Stimulated activated CD8-positive, alpha-beta memory T cell treated with anti-CD3 and anti-CD28 coated beads, Interleukin-4, amount 100 ng/mL, for 1 hour (primary cell): Measurements from ENCODE around the gene TAF8.

Experiments used
- DNase-seq, 2 donors: peaks; one replicate each; pipeline ENCODE4 v3.0.0-alpha.2; 2020; ENCODE audit warnings: low read depth in 2 of 2, low spot score in 1 of 2

Gene TAF8

DNA sequence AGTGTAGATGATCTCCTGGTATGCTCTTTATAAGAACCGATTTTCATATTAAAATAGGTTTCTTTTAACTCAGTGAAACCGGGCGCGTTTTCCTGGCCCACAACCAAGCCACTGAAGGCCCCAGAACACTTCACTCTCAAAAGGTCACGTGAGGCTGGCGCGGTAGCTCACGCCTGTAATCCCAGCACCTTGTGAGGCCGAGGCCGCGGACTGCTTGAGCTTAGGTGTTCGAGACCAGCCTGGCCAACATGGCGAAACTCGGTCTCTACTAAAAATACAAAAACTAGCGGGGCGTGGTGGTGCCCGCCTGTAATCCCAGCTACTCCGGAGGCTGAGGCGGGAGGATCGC, 402 bp upstream of the TAF8 start:
- DNase-seq: no peak

DNA sequence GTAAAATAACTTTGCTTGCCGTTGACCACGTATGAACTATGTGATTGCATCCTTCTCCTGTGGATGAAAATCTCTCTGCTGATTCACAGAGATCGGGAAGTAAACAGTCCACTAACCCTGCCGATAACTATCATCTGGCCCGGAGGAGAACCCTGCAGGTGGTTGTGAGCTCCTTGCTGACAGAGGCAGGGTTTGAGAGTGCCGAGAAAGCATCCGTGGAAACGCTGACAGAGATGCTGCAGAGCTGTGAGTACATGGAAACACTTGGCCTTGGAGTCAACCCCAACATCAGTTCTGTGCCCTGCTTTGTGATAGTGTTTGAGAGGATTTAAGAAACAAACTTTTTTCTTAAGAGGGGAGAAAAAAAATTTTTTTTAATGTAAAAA, 937 bp downstream of the TAF8 start:
- DNase-seq: no peak

DNA sequence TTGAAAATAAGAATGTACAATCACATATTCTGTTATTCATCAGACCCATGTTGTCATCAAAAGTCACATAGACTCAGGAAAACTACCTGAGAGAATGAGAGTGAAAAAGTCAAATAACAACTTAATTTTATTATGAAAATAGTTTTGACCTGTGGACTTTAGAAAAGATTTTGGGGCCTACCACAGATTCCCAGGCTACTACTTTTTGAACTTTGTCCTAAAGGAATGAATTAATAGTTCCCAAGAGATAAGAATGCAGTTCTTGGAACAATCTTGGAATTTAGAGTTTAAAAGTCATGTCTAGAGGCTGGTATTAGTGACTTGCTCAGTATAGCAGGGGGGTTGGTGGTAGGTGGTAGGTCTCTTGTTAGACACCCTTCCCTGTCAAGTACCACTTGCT, 3.3 kb downstream of the TAF8 start:
- no peak for DNase-seq

DNA sequence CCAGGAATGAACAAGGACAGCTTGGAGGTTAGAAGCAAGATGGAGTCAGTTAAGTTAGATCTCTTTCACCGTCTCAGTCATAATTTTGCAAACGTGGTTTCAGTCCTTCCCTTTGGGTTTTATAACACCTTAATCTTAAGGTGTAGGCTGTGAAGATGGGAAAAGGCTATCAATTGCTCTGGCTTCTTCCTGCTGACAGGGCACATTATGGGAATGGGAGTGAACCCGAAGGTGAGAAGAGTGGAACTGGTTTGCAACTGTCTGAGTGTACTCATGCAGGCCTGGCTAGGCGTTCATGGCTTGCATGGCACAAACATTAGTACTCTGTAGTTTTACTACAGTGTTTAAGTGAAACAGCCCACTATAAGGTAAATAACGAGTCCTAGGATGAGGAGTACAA, 9.4 kb downstream of the TAF8 start:
- no peak for DNase-seq

DNA sequence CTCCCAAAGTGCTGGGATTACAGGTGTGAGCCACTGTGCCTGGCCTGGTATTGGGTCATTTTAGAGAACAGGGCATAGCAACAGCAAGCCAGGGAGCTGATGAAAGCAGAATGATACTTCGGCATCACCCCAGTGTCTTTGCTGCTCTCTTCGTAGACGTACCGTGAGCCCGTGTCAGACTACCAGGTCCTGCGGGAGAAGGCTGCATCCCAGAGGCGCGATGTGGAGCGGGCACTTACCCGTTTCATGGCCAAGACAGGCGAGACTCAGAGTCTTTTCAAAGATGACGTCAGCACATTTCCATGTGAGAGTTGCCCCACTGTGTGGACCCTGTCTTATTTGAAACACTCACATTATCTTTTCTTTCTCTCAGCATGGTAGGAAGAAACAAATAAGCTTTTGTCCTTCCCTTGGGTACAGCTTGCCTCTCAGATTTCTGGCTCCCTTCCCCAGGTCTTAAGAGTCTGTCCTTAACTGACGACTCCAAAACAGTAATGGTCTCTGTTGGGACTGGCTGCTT, 15.9 kb downstream of the TAF8 start:
- DNase-seq: no peak

DNA sequence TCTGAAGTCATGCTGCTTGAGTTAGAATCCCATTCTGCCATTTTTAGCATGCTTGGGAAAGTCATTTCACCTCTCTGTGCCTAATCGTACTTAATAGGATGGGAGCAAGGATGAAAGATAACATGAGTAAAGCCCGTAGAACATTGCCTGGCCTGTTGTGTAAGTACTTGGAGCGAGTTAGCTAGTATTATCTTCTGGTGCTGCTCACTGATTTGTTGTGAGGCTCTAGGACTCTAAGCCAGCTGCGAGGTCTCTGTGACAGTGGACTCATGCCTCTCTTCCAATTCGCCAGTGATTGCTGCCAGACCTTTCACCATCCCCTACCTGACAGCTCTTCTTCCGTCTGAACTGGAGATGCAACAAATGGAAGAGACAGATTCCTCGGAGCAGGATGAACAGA, 17.8 kb downstream of the TAF8 start:
- no peak for DNase-seq

DNA sequence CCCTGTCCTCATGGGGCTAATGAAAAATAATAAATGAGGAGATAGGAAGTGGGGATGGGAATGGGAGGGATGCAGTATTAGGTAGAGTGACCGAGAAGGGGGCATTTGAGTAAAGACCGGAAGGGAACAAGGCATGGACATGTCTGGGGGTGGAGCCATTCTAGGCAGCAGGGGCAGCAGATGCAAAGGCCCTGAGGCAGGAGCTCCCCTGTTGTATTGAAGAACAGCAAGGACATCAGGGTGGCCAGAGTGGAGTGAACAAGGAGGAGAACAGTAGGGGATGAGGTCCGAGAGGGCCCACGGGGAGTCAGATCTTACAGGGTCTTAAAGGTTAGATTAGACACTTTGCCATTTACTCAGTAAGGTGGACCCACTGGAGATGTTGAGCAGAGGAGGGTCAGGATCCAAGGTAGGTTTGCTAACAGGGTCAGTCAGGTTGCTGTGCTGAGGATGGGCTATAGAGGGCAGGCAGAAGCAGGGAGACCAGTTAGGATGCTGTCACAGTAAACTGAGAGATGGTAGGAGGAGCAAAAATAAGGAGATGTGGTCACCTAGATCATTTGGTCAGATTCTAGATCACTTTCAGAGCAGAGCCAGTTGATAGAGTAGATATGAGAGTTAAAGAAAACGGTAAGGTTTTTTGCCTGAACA, 18.7 kb downstream of the TAF8 start:
- no peak for DNase-seq

DNA sequence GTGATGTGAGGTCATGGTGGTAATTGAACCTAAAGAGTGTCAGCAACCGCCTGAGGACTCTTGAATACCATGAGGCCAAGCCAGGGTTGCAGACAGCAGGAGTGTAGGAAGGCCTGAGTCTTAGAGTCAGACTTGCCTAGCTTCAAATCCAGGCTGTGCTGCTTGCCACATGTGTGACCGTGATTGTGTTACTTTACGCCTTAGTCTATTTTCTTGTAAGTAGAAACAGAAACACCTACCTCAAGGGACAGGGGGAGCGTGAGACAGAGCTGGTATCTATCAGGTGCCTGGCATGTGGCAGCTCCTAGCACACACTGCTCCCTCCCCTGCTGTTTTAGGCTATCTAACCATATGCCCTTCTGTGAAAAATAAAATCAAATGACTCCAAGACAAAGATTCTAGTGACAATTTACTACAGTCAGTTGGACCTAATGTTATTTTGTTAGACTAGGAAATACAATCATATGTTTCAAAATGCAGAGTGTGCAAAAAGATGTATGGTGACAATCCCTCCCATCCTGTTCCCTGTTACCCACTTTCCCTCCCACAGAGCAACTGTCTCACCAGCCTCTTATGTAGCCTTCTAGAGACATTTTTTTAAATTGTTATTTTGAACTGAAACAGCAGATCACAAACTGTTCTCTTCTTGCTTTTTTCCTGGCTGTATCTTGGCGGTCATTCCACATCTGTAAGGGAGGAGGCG, 21.7 kb downstream of the TAF8 start:
- no peak for DNase-seq

DNA sequence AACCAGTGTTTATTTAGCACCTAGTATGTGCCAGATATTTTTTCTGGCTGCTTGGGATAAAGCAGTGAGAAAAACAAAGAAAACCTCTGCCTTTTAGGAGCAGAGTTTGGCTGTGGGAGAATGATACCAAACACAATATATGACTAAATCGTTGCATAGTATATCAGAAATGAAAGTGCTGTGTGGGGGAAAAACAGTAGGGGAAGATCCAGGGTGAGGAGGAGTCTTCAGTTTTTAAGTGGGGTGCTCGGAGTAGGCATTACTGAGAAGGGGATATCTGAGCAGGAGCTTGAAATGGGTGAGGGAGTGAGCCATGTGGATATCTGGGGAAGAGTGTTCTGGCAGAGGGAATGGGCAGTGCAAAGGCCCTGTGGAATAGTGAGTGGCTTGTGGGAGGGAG, 23.0 kb downstream of the TAF8 start:
- no peak for DNase-seq

DNA sequence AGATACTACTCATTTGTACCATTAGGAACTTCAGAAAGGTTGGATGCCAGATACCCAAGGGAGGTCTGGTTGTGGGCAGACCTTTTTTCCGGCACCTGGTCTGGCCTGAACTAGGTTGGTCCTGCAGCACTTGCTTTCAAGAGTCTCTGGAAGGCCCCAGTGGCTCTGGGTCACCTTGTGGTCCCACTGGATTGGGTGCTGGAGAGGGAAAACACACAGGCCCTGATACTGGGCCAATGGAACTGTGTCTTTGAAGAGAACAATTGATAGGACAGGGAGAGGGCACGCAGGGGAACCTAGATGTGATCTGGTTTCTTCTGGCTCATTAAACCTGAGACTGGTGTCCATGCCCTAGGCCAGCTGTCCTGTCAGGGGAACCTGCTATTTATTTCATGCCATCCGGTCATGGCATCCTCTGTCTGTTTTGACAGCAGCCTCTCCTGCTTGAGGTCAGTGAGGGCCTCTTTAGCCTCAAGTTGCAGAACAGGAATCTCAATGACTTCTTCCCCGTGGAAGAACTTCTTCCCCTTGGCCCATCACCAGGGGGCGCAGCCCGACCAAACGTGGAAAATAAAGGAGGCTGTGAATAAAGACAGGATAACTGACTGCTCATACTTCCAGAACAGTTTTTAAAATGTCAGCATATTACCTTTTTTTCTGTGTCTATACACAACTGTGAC, 25.0 kb downstream of the TAF8 start:
- DNase-seq: peak in 1 of 2 donors; percentile 20

DNA sequence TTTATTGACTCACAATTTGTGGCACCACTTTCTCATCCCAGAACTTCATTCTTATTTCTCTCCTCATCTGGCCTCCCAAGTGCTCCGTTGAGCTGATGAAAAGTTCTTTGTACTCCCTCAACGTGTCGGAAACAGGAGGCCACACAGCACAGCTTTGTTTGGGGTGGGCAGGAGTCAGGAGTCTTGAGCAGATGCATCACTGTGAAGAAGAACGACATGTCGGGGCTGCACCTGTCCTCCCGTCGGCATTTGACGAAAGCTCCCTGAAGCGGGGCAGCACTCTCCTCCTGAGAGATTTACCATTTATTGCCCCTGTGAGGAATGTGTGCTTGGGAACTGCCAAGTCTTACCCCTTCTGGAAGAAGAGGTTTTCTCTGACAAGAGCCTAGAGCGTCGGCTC, 28.1 kb downstream of the TAF8 start:
- no peak for DNase-seq

DNA sequence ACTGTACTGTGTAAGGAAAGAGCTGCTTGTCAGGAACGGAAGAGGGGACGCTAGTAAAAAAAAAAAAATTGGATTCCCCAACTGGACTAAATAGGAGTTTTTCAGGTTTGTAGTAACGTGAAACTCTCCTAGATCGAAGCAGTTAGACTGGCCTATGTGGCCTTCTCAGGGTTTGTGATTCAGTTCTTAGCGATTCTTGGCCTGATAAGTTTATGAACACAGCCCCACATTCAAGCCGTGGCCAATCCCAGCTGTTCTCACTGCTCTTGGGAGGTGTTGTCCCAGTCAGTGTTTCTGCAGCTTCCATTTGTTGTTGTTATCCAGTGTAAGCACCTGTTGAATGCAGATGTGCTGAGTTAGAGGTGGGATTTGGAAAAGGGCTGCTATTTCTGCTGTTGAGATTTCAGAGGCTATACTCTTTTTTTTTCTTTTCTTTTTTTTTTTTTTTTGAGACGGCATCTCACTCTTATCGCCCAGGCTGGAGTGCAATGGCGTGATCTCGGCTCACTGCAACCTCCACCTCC, 29.7 kb downstream of the TAF8 start:
- no peak for DNase-seq

DNA sequence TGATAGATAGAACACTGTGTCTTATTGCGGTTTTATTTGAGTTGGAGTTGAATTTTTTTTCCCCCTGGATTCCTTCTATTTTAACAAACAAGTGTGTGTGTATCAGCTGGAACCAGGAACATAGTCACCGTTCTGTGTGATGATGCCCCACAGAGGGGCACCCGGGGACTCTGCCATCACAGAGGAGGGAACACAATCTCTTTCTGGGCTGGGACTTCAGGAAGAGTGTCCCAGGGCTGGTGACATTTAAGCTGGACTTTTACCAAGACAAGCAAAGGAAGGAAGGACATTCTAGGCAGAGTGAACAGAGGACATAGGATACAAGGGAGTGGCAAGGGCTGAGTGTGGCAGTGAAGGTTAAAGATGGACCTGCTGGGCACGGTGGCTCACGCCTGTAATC, 33.2 kb downstream of the TAF8 start:
- no peak for DNase-seq

DNA sequence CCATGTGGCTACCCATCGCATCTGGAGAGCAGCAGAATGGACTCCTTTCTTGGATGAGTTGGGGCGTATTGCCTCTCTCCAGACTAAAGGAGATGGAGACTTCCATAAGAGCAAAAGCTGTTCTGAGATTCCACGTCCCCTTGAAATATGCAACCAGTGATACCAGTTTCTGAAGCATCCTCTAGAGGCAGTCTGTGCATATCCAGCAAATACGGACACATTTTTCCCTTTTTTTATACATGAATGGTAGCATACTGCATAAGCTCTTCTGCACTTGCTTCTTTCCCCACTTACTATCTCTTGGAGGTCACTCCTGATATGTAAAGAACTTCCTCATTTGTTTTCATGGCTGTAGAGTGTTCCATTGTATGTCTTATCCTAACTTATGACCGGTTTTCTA, 34.6 kb downstream of the TAF8 start:
- no peak for DNase-seq

DNA sequence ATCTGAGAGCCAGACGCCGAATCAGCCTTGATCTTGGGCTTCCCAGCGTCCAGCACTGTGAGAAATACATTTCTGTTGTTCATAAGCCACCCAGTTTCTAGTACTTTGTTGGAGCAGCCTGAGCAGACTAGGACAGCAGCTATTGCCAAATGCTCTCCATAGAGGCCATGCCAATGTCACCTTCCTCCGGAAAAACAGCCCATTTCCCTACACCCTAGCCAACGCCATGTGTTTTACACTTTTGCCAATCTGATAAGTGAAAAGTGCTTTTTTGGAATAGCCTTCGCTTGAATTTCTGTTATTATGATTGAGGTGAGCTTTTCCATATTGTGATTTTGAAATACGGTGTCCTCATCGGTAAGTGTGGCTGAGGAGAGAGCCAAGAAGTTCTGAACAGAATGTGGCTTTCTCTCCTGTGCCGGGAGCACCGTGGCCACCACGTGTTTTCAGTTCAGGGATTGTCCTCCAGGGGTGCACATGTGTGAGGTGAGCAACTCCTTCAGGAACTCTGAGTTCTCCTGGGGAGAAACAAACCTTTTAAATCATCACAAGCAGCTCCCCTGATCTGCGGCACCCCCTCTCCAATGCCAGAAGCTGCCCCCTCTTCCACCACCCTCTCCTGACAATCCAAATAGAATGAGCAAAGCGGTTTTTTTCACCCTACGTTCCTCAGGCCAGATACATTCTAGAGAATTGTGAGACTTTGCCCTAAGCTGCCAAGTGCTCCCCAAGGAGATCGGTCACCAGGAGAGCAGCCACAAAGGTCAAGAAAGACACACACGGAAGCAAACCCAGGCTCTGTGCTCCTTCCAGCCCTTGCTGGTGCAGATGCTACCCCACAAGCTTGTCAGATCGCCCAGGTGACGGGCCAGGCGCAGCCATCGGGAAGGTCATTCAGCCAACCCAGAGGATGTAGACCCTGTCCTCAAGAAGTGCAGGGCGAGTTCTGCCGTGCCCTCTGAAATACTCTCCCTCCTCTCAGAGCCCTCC, 36.0 kb downstream of the TAF8 start:
- DNase-seq: no peak

DNA sequence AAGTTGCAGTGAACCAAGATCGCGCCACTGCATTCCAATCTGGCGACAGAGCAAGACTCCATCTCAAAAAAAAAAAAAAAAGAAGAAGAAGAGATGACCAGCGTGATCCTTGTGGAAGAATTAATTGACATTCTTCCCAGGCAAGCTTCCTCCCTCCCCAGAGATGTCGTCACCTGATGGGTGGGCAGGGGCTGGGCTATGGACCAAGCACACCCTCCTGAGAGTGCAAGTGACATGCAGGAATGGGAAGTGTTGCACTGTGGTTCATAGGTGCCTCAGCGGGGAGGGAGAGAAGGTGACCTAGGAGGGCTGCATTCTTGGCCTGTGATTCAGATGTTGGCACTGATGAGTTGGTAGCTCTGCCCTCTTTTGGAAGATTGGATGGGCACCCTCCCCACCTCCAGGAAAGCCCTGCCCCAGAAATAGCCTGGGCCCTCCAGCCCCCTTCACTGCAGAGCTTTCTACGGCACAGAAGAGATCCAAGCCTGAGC, 37.8 kb downstream of the TAF8 start:
- DNase-seq: no peak

DNA sequence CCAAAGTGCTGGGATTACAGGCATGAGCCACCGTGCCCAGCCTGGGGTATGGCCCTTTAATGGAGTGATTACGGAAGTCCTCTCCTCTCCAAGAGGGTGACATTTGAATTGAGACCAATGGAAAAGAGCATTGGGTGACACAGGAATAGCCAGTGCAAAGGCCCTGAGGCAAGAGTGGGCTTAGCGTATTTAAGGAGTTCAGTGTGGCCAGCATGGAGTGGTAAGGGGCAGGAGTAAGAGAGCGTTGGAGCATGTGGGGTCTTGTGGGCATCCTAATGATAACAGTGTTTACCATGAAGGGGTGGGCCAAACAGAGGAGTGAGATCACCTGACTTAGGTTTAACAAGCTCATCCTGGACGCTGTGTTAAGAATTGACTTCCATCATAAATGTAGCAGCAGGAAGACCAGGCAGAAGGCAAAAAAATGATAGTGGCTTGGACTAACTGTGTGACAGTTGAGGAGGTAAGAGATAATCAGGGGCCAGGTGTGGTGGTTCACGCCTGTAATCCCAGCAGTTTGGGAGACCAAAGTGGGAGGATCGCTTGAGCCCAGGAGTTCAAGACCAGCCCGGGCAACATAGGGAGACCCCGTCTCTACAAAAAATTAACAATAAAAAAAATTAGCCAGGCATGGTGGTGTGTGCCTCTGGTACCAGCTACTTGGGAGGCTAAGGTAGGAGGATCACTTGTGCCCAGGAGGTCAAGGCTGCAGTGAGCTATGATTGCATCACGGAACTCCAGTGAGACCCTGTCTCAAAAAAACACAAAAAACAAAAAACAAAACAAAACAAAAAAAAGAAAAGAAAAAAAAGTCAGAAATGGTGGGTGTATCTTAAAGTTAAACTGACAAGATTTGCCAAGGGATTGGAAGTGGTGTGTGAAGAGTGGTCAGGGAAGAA, 40.7 kb downstream of the TAF8 start:
- no peak for DNase-seq

DNA sequence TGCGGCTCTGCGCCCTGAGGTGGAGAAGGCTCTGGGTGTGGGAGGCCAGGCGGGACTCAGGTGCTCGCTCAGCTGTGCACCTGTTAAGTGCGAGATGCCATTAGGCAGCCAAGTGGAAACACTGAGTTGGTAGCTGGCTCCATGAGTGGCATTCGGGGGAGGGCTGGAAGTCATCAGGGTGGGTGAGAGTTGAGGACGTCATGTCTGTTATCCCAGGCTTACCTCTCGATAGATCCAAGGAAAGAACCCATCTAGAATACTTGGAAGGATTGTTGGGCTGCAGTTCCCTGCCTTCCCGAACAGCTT, 41.3 kb downstream of the TAF8 start:
- no peak for DNase-seq

DNA sequence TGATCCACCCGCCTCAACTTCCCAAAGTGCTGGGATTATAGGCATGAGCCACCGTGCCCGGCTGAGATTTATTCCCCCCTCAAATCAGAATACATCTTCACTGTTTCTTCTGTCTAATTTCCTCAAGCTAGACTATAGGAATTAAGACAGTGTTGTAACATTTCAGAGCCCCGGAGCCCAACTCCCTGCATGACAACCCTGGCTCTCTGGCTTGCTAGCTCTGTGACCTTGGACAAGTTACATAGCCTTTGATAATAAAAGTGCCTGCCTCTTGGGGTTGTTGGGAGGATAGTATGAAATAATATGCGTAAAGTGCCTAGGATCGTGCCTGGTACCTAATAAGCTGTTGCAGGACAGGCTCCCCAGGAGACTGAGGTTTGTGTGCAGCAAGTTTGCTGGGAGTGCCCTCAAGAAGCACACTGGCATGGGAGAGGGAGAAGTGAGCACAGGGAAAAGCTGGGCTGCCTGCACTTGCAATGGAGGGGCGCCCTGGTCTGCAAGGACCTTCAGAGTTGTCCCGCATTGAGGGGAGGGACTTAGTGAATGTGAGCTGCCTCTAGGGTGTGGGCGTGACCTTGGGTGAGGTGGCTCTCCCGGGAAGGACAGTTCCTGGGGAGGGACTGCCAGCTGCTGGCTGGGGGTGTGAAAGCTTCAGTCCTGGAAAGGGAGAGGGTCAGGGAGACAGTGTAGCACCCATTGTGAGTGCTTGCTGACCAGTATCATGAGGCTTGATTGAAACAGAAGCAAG, 43.4 kb downstream of the TAF8 start:
- DNase-seq: no peak
